Loucy (cell line): ENCODE measurements around the gene VIPR1.

Experiments used
- H2AFZ ChIP-seq: fragments of 200-600 bp; sonication (generic); 2 replicates; pipeline ENCODE4 v1.6.0; 2016; ENCODE audit warnings: antibody characterized with exemption, mild to moderate bottlenecking, low read length, moderate library complexity
- H3F3A ChIP-seq: fragments of 200-600 bp; 2 replicates; pipeline ENCODE4 v1.6.0; 2016; ENCODE audit warnings: antibody characterized with exemption, low read depth, mild to moderate bottlenecking
- H3K27me3 ChIP-seq: fragments of 200-600 bp; sonication (generic); 2 replicates; pipeline ENCODE4 v1.6.1; 2014; ENCODE audit warnings: low read length, mild to moderate bottlenecking; ENCODE audit not compliant: insufficient read depth, poor library complexity, severe bottlenecking
- H3K36me3 ChIP-seq: fragments of 200-600 bp; sonication (generic); 2 replicates; pipeline ENCODE4 v1.6.1; 2016; ENCODE audit warnings: low read length; ENCODE audit not compliant: insufficient read depth
- H3K4me1 ChIP-seq: fragments of 200-600 bp; sonication (generic); 2 replicates; pipeline ENCODE4 v1.5.1; 2014; ENCODE audit warnings: low read length, mild to moderate bottlenecking; ENCODE audit not compliant: insufficient read depth, poor library complexity, severe bottlenecking
- H3K4me2 ChIP-seq: fragments of 200-600 bp; sonication (generic); 2 replicates; pipeline ENCODE4 v1.6.0; 2014; ENCODE audit warnings: antibody characterized with exemption, low read length, low read depth, mild to moderate bottlenecking; ENCODE audit not compliant: poor library complexity, severe bottlenecking
- H3K4me3 ChIP-seq: fragments of 200-600 bp; sonication (generic); 2 replicates; pipeline ENCODE4 v1.5.1; 2014; ENCODE audit warnings: low read length, mild to moderate bottlenecking, mixed read lengths; ENCODE audit not compliant: poor library complexity, severe bottlenecking
- H3K79me2 ChIP-seq: fragments of 200-600 bp; sonication (generic); 2 replicates; pipeline ENCODE4 v1.6.1; 2014; ENCODE audit warnings: low read length; ENCODE audit not compliant: insufficient read depth
- H3K9ac ChIP-seq: fragments of 200-600 bp; sonication (generic); 2 replicates; pipeline ENCODE4 v1.6.0; 2014; ENCODE audit warnings: mild to moderate bottlenecking, low read depth, low read length, moderate library complexity; ENCODE audit not compliant: poor library complexity, severe bottlenecking
- H3K9me2 ChIP-seq: fragments of 200-600 bp; sonication (generic); replicated peaks from 2 replicates; pipeline ENCODE4 v1.6.1; 2016; ENCODE audit warnings: low read depth, low read length, mixed read lengths
- H3K9me3 ChIP-seq: fragments of 200-600 bp; sonication (generic); 2 replicates; pipeline ENCODE4 v1.6.1; 2014; ENCODE audit warnings: mild to moderate bottlenecking, antibody characterized with exemption, low read length, low read depth; ENCODE audit not compliant: insufficient read depth
- H4K20me1 ChIP-seq: fragments of 200-600 bp; sonication (generic); 2 replicates; pipeline ENCODE4 v1.6.0; 2014; ENCODE audit warnings: antibody characterized with exemption, low read length, mild to moderate bottlenecking; ENCODE audit not compliant: insufficient read depth, poor library complexity, severe bottlenecking
- EZH2phosphoT487 ChIP-seq: fragments of 200-600 bp; IDR thresholded peaks from 2 replicates; pipeline ENCODE4 v1.6.1; 2018; ENCODE audit warnings: antibody characterized with exemption, mild to moderate bottlenecking, moderate library complexity, borderline replicate concordance
- TF ChIP-seq, protein P1 (sequence below): fragments of 200-600 bp; sonication (generic); conservative IDR thresholded peaks from 2 replicates; pipeline ENCODE4 v1.5.1; 2014; ENCODE audit warnings: mild to moderate bottlenecking, antibody characterized with exemption, low read length

VIPR1 gene

GRCh38 chr3:42516443-42516842, 14.0 kb downstream of the VIPR1 start:
- H3K4me1 ChIP-seq: peaks cover 10% of the 10 kb centered on the region
- no peaks in the 10 kb centered on the region for H3F3A ChIP-seq
- H2AFZ ChIP-seq: no peak overlapping the region

GRCh38 chr3:42517117-42517516, 14.7 kb downstream of the VIPR1 start:
- no peaks in the 10 kb centered on the region for H3K9me2 ChIP-seq
- H3K27me3 ChIP-seq: no peaks in the 10 kb centered on the region
- TF ChIP-seq, protein P1, sequence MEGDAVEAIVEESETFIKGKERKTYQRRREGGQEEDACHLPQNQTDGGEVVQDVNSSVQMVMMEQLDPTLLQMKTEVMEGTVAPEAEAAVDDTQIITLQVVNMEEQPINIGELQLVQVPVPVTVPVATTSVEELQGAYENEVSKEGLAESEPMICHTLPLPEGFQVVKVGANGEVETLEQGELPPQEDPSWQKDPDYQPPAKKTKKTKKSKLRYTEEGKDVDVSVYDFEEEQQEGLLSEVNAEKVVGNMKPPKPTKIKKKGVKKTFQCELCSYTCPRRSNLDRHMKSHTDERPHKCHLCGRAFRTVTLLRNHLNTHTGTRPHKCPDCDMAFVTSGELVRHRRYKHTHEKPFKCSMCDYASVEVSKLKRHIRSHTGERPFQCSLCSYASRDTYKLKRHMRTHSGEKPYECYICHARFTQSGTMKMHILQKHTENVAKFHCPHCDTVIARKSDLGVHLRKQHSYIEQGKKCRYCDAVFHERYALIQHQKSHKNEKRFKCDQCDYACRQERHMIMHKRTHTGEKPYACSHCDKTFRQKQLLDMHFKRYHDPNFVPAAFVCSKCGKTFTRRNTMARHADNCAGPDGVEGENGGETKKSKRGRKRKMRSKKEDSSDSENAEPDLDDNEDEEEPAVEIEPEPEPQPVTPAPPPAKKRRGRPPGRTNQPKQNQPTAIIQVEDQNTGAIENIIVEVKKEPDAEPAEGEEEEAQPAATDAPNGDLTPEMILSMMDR: no peak
- no peak for TF ChIP-seq EZH2phosphoT487
- H3K9ac ChIP-seq: no peak overlapping the region
- no peaks in the 10 kb centered on the region for H3K9me3 ChIP-seq
- H3K79me2 ChIP-seq: no peaks in the 10 kb centered on the region
- no peaks in the 10 kb centered on the region for H4K20me1 ChIP-seq
- no peak overlapping the region for H3K4me3 ChIP-seq
- H3K36me3 ChIP-seq: no peaks in the 10 kb centered on the region
- no peak overlapping the region for H3K4me2 ChIP-seq
- H2AFZ ChIP-seq: no peak overlapping the region
- no peaks in the 10 kb centered on the region for H3F3A ChIP-seq
- peaks cover 3% of the 10 kb centered on the region for H3K4me1 ChIP-seq

More at GRCh38 chr3:42516443-42516842, 14.0 kb downstream of the VIPR1 start:
- H4K20me1 ChIP-seq: no peaks in the 10 kb centered on the region
- no peak overlapping the region for H3K4me2 ChIP-seq
- no peak overlapping the region for H3K4me3 ChIP-seq
- H3K79me2 ChIP-seq: no peaks in the 10 kb centered on the region
- no peaks in the 10 kb centered on the region for H3K27me3 ChIP-seq
- H3K36me3 ChIP-seq: no peaks in the 10 kb centered on the region
- no peak for TF ChIP-seq EZH2phosphoT487
- TF ChIP-seq, protein P1: no peak
- no peaks in the 10 kb centered on the region for H3K9me3 ChIP-seq
- H3K9me2 ChIP-seq: no peaks in the 10 kb centered on the region
- no peak overlapping the region for H3K9ac ChIP-seq

DNA sequence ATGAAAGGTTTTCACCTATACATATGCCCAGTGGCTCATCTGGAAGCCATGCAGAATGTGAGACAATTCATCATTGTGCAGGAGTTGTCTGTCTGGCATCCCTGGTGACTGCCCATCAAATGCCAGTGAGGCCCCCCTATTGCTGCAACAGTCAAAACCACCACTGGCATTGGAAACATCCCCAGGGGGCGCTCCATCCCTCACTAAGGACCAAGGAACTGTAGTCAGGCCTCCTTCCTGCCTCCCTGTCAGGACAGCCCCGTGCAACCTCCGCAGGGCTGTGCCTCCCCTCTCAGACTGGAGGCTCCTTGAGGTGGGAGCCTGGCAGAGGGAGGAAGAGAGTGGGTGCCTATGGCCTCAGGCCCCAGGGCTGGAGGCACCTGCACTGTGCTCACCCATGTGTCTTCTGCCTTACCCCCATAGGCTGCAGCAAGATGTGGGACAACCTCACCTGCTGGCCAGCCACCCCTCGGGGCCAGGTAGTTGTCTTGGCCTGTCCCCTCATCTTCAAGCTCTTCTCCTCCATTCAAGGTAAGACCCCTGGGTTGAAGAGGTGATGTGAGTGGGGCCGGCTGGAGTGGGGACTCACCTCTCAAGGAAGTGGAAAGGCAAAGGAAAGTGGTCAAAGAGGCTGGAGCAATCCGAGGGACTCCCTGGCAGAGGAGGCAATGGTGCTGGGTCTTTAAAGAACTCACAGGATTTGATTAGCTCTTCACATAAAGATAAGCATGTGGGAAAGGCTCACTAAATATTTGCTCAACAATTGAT, 16.5 kb downstream of the VIPR1 start:
- H4K20me1 ChIP-seq: no peaks in the 10 kb centered on the region
- H3K4me2 ChIP-seq: no peak overlapping the region
- no peaks in the 10 kb centered on the region for H3K9me2 ChIP-seq
- 0 out of 2 replicates have a peak overlapping the region, but pooled peaks have one; percentile 24 for H2AFZ ChIP-seq
- TF ChIP-seq EZH2phosphoT487: no peak
- TF ChIP-seq, protein P1: peak; percentile 80
- H3K9ac ChIP-seq: no peak overlapping the region
- no peak overlapping the region for H3K4me3 ChIP-seq
- no peaks in the 10 kb centered on the region for H3K79me2 ChIP-seq
- H3K4me1 ChIP-seq: no peaks in the 10 kb centered on the region
- H3K27me3 ChIP-seq: no peaks in the 10 kb centered on the region
- H3K36me3 ChIP-seq: no peaks in the 10 kb centered on the region
- H3F3A ChIP-seq: no peaks in the 10 kb centered on the region
- H3K9me3 ChIP-seq: no peaks in the 10 kb centered on the region
